OCI-LY7 (cell line): ENCODE results near the gene CXCL12. TPM values are rescaled to one million over a fixed set of nuclear protein-coding genes. Genes with fewer than 3 reads are reported as not detected.

Experiments used
- BruUV-seq: library from RNA; stranded (reverse); fragments of 400-500 nt; replicated peaks from 2 replicates; lab custom pipeline; 2021; lab: Mats Ljungman, UMichigan
- CTCF ChIA-PET: fragments of 300-600 bp; sonication (Branson Sonifier 250); formaldehyde crosslinking; loops from one replicate; lab custom pipeline; 2022; ENCODE audit warnings: antibody characterized with exemption; ENCODE audit not compliant: unreplicated experiment; lab: Charles Lee
- POLR2A ChIA-PET: fragments of 300-600 bp; sonication (Branson Sonifier 250); formaldehyde crosslinking; loops from one replicate; lab custom pipeline; 2022; ENCODE audit warnings: antibody characterized with exemption; lab: Charles Lee
- DNase-seq: peaks from one replicate; pipeline ENCODE4 v3.0.0-alpha.2; 2015; ENCODE audit warnings: low spot score
- H2AFZ ChIP-seq: fragments of 200-600 bp; sonication (generic), shearing (Covaris generic); 2 replicates; pipeline ENCODE4 v1.6.1; 2014; ENCODE audit warnings: mild to moderate bottlenecking, antibody characterized with exemption, low read length, moderate library complexity
- H3K27ac ChIP-seq: fragments of 200-600 bp; sonication (generic); 2 replicates; pipeline ENCODE4 v1.5.1; 2014; ENCODE audit warnings: mixed run types, low read depth, mild to moderate bottlenecking, moderate library complexity, low read length, inconsistent platforms; ENCODE audit not compliant: poor library complexity, severe bottlenecking
- H3K36me3 ChIP-seq: fragments of 200-600 bp; sonication (generic); 2 replicates; pipeline ENCODE4 v1.6.1; 2014; ENCODE audit warnings: mild to moderate bottlenecking, antibody characterized with exemption, low read length, moderate library complexity, mixed read lengths; ENCODE audit not compliant: insufficient read depth
- H3K4me1 ChIP-seq: fragments of 200-600 bp; sonication (generic); 2 replicates; pipeline ENCODE4 v1.5.1; 2014; ENCODE audit warnings: mild to moderate bottlenecking, low read length; ENCODE audit not compliant: insufficient read depth, poor library complexity, severe bottlenecking
- H3K4me2 ChIP-seq: fragments of 200-600 bp; sonication (generic); 2 replicates; pipeline ENCODE4 v1.6.1; 2014; ENCODE audit warnings: mild to moderate bottlenecking, low read length
- H3K4me3 ChIP-seq: fragments of 200-600 bp; sonication (generic); 2 replicates; pipeline ENCODE4 v1.5.1; 2014; ENCODE audit warnings: mild to moderate bottlenecking, low read depth, low read length; ENCODE audit not compliant: poor library complexity, severe bottlenecking
- H3K79me2 ChIP-seq: fragments of 200-600 bp; sonication (generic); 2 replicates; pipeline ENCODE4 v1.6.1; 2016; ENCODE audit warnings: low read depth, mild to moderate bottlenecking, low read length, moderate library complexity, mixed read lengths; ENCODE audit not compliant: insufficient read depth
- H3K9me2 ChIP-seq: fragments of 200-600 bp; sonication (generic); 2 replicates; pipeline ENCODE4 v1.6.1; 2016; ENCODE audit warnings: mild to moderate bottlenecking, low read length, mixed read lengths; ENCODE audit not compliant: insufficient read depth
- H3K9me3 ChIP-seq: fragments of 200-600 bp; sonication (generic); 2 replicates; pipeline ENCODE4 v1.6.1; 2014; ENCODE audit warnings: mild to moderate bottlenecking, mixed run types, low read length, mixed read lengths
- H4K20me1 ChIP-seq: fragments of 200-600 bp; sonication (generic); 2 replicates; pipeline ENCODE4 v1.6.1; 2014; ENCODE audit warnings: mild to moderate bottlenecking, antibody characterized with exemption, low read length, moderate library complexity, mixed read lengths; ENCODE audit not compliant: insufficient read depth
- EZH2phosphoT487 ChIP-seq: fragments of 200-600 bp; sonication (generic); IDR thresholded peaks from 2 replicates; pipeline ENCODE4 v1.6.1; 2018; ENCODE audit warnings: low read depth, borderline replicate concordance, mild to moderate bottlenecking, mixed run types, antibody characterized with exemption, low read length, moderate library complexity, mixed read lengths
- intact Hi-C: fragments of 100-400 bp; cut with micrococcal nuclease; formaldehyde crosslinking; loops from one replicate; pipeline ENCODE4 v1.10.0; 2022; ENCODE audit not compliant: unreplicated experiment
- total RNA-seq, 2 experiments: library from RNA; depleted of rRNA in 1 of 2; stranded (reverse); fragments of >200 nt in 1 of 2; shearing (Covaris generic) in 1 of 2; gene quantifications; 2 replicates each; pipeline ENCODE4 v1.2.3, GENCODE V29; 2014 to 2022
- TF ChIP-seq, protein P1 (sequence below): fragments of 200-600 bp; sonication (generic); conservative IDR thresholded peaks from 2 replicates; pipeline ENCODE4 v1.5.1; 2014; ENCODE audit warnings: mild to moderate bottlenecking, antibody characterized with exemption, low read length, moderate library complexity, mixed read lengths

CXCL12 gene
- total RNA-seq, 2 experiments from 2014 or later, result not detected

DNA sequence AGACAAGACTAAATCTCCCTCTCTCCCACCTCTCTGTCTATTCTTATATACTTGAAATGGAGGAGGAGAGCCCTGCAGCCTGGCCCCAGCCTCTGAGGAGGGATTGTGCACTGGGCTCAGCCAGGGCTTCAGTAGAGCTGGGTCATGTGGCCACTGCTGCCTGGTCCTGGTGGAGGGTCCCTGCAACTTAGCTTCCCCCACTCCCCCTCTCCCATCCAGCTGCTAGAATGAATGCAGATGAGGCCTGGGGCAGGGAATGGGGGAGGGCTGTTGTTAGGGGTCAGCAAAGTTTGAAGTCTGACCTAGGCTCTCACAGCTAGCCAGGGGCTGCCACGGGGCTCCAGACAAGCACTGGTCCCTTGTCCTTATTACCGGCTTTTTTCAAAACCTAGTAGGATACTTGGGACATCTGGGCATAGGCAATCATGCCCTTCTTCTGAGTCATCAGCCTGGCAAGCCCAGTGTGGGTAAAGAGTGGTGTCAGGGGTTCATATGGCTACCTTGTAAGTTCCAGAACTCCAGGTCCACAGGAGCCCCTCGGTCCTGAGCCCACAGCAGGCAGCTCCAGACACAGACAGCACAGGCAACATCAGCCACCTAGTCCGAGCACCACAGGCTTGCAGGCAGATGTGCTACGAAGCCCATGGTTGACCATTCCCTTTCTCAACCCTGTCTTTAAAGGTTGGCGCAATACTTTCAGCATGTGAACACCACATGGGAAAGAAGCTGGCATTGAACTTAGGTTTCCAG is 12.8 kb upstream of the CXCL12 start:
- intact Hi-C loops, result no loop called here
- CTCF ChIA-PET, result interaction anchor here (0.5 kb wide), 1 partner anchor 385 kb away, joined by 3 read pairs; no protein-coding TSS in a partner anchor
- no peak for TF ChIP-seq EZH2phosphoT487
- TF ChIP-seq, protein P1, sequence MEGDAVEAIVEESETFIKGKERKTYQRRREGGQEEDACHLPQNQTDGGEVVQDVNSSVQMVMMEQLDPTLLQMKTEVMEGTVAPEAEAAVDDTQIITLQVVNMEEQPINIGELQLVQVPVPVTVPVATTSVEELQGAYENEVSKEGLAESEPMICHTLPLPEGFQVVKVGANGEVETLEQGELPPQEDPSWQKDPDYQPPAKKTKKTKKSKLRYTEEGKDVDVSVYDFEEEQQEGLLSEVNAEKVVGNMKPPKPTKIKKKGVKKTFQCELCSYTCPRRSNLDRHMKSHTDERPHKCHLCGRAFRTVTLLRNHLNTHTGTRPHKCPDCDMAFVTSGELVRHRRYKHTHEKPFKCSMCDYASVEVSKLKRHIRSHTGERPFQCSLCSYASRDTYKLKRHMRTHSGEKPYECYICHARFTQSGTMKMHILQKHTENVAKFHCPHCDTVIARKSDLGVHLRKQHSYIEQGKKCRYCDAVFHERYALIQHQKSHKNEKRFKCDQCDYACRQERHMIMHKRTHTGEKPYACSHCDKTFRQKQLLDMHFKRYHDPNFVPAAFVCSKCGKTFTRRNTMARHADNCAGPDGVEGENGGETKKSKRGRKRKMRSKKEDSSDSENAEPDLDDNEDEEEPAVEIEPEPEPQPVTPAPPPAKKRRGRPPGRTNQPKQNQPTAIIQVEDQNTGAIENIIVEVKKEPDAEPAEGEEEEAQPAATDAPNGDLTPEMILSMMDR, result no peak

DNA sequence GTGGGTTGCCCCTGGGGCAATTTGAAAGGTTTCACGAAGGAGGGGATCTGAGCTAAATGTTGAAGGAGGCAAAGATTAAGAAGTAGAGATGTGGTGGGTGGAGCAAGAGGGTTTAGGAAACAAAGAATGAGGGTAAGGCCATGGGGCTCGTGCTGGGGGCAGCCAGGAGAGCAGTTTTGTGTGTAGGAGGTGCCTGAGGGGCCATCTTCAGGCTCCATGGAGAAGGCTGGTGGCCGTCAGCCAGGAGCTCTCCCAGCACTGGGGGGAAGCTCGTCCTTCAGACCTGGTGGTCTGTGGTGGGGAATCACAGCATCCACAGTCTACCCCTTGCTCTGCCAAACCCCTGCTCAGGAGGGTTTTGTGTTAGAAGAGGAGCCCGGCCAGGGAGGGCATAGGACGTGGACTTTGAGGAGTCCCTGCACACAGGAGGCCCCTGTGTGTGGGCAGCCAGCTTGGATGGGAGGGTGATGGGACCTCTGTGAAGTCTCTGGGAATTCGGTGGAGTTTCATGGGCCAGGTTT is 11.8 kb upstream of the CXCL12 start:
- TF ChIP-seq EZH2phosphoT487, result no peak
- TF ChIP-seq, protein P1, result no peak
- Histone ChIP-seq H3K9me2 (no peaks in the 10 kb centered on the region), H2AFZ (no peak overlapping the region), H4K20me1 (no peaks in the 10 kb centered on the region), H3K27ac (no peak overlapping the region), H3K9me3 (no peaks in the 10 kb centered on the region), H3K4me1 (no peaks in the 10 kb centered on the region), H3K4me2 (no peak overlapping the region), H3K36me3 (no peaks in the 10 kb centered on the region), H3K79me2 (no peaks in the 10 kb centered on the region), H3K4me3 (no peak overlapping the region)
- no peak for DNase-seq
- CTCF ChIA-PET, result interaction anchor here (0.5 kb wide), 1 partner anchor 386 kb away, joined by 3 read pairs; no protein-coding TSS in a partner anchor
- BruUV-seq, result no TSS peak
- intact Hi-C loops, result no loop called here
- POLR2A ChIA-PET, result no interaction called here

More for the DNA sequence above, 12.8 kb upstream of the CXCL12 start:
- BruUV-seq, result no TSS peak
- Histone ChIP-seq H3K4me3 (no peak overlapping the region), H3K4me2 (no peak overlapping the region), H3K9me3 (no peaks in the 10 kb centered on the region), H3K27ac (no peak overlapping the region), H4K20me1 (no peaks in the 10 kb centered on the region), H2AFZ (no peak overlapping the region), H3K4me1 (no peaks in the 10 kb centered on the region), H3K9me2 (no peaks in the 10 kb centered on the region), H3K36me3 (no peaks in the 10 kb centered on the region), H3K79me2 (no peaks in the 10 kb centered on the region)
- no peak for DNase-seq
- POLR2A ChIA-PET, result no interaction called here
